Effector memory CD4-positive, alpha-beta T cell (primary cell): ENCODE measurements around the gene CYGB.
"Not testable (repeated sequence)": the region's sequence is repeated elsewhere in the genome, so short reads cannot be mapped to it uniquely, and the experiment has no call there.

Source experiments
- DNase-seq, 3 donors: peaks; one replicate each; pipeline ENCODE4 v3.0.0-alpha.2; 2020
- H3K27ac ChIP-seq: 2 replicates; pipeline ENCODE4 v1.7.0; 2013; ENCODE audit warnings: mild to moderate bottlenecking, low read length, moderate library complexity; ENCODE audit not compliant: insufficient read depth, poor library complexity, severe bottlenecking
- H3K27me3 ChIP-seq: replicated peaks from 2 replicates; pipeline ENCODE4 v1.7.0; 2013; ENCODE audit warnings: mild to moderate bottlenecking, low read length; ENCODE audit not compliant: insufficient read depth, control insufficient read depth, poor library complexity, severe bottlenecking
- H3K36me3 ChIP-seq: 2 replicates; pipeline ENCODE4 v1.7.0; 2013; ENCODE audit warnings: mild to moderate bottlenecking, low read length, moderate library complexity; ENCODE audit not compliant: control insufficient read depth, insufficient read depth
- H3K4me1 ChIP-seq: 2 replicates; pipeline ENCODE4 v1.7.0; 2013; ENCODE audit warnings: low read length, mild to moderate bottlenecking; ENCODE audit not compliant: control insufficient read depth, insufficient read depth, poor library complexity, severe bottlenecking
- H3K4me3 ChIP-seq: 2 replicates; pipeline ENCODE4 v1.7.0; 2013; ENCODE audit warnings: low read length, low read depth, mild to moderate bottlenecking; ENCODE audit not compliant: insufficient read depth, poor library complexity, severe bottlenecking
- H3K9me3 ChIP-seq: 2 replicates; pipeline ENCODE4 v1.7.0; 2013; ENCODE audit warnings: mild to moderate bottlenecking, low read length, moderate library complexity; ENCODE audit not compliant: control insufficient read depth

The CYGB gene

DNA sequence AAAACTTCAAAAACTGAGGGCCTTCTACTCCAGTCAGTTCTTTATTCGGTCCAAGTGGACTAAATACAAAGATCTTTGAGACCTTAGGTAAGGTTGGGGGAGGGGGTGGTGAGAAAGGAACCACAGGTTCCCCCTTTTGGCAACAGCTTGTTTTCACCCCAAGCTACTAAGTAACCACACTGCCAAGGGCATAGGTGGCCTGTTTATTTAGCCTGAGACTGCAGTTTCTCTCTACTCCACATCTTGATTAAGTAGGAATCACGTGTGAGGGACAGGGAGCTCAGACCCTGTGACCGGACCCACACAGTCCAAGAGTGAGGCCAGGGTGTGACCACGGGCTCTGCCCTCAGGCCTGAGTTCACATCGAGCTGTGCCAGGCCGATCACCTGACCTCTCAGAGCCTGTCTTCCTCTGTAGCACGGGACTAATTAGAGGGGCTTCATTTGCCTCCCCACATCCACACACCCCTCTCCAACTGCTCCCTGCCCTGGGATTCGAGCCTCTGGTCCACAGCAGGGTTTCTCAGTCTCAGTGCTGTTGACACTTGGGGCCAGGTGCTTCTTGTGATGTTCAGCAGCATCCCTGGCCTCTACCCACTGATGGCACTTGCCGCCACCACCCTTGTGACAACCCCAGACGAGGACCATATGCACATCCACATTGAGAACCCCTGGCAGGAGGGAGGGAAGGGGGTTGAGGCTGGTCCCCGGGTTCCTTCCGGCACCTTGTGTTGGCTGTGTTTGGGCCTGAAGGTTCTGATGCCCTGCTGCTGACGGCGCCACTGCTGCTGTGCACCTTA, 30.3 kb upstream of the CYGB start:
- DNase-seq, result no peak
- Histone ChIP-seq H3K4me1 (no peaks in the 10 kb centered on the region), H3K27ac (no peak overlapping the region), H3K36me3 (peaks cover 23% of the 10 kb centered on the region), H3K4me3 (no peak overlapping the region), H3K9me3 (no peaks in the 10 kb centered on the region), H3K27me3 (no peaks in the 10 kb centered on the region)

DNA sequence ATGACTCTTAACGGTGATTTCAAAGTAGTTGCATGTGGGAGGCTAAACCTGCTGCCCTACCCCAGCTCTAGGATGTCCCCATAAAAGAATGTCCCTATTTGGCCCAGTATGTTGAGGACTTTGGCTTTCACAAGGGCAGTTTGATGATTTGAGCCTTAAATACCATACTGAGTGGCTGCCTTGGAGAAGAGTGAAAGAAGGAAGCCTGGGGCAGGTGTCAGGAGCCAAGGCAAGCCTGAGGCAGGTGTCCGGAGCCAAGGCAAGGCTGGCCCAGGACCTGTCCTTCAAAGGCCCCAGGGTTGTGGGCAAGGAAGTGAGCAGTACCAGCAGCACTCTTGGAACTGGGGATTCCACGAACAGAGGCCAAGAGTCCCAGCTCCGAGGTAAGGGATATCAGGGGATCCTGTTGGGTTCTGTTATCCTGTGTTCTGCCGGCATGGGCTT, 29.5 kb upstream of the CYGB start:
- Histone ChIP-seq H3K27me3 (no peaks in the 10 kb centered on the region), H3K4me3 (no peak overlapping the region), H3K27ac (no peak overlapping the region), H3K9me3 (no peaks in the 10 kb centered on the region), H3K36me3 (peaks cover 24% of the 10 kb centered on the region), H3K4me1 (peaks cover 4% of the 10 kb centered on the region)
- no peak for DNase-seq

DNA sequence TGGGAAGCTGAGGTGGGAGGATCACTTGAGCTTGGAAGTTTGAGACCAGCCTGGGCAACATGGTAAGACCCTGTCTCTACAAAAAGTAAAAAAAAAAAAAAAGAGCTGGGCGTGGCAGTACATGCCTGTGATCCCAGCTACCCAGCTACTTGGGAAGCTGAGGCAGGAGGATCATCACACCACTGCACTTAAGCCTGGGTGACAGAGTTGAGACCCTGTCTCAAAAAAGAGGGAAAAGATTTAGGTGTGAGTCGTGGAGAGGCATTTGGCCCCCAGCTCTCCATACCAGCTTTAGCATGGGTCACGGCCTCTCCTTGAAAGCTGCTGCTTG, 29.1 kb upstream of the CYGB start:
- no peak overlapping the region for H3K27ac ChIP-seq
- no peaks in the 10 kb centered on the region for H3K27me3 ChIP-seq

DNA sequence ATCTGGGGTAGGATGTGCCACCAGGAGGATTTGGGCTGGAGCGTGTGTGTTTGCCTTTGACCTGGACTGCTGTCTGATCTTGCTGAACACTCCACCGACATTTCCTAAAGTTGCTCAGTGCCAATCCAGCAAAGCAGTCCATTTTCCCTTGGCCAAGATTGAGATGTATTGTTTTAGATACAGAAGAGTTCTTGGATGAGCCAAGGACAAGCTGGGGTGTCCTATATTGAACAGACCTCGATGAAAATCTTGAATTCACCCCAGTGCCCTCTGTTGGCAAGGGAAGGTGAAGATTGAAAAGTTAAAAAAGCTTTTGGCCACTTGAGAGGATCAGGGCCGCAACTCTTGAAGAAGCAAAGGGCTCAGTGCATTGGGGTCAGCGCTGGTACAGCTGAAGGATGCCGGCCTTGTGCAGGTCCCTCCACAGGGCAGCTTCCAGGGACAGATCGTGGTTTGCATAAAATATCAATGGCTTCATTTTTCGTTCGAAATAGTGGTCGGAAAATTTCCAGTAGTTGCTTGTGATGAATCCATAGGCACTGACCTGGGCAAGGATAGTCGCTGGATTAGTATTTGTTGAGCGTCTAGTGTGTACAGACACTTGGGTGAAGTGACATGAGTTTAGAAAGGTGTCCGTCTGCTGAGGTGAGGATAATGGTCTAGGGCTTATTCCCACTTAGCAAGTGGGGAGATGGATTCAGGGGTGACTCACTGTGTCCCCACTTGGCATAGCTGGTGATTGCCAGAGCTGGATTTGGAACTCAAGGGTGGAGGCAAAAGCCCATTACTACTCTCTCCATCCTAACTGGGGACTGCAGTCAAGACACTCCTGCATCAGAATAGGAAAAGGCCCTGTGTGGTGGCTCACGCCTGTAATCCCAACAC, 28.5 kb upstream of the CYGB start:
- Histone ChIP-seq H3K27ac (no peak overlapping the region), H3K27me3 (no peaks in the 10 kb centered on the region), H3K4me1 (peaks cover 14% of the 10 kb centered on the region), H3K9me3 (no peaks in the 10 kb centered on the region), H3K36me3 (peaks cover 33% of the 10 kb centered on the region), H3K4me3 (no peak overlapping the region)
- DNase-seq, result no peak

More for the DNA sequence above, 29.1 kb upstream of the CYGB start:
- DNase-seq, result no peak
- Histone ChIP-seq H3K4me1 (peaks cover 8% of the 10 kb centered on the region), H3K9me3 (no peaks in the 10 kb centered on the region), H3K36me3 (peaks cover 28% of the 10 kb centered on the region), H3K4me3 (no peak overlapping the region)

DNA sequence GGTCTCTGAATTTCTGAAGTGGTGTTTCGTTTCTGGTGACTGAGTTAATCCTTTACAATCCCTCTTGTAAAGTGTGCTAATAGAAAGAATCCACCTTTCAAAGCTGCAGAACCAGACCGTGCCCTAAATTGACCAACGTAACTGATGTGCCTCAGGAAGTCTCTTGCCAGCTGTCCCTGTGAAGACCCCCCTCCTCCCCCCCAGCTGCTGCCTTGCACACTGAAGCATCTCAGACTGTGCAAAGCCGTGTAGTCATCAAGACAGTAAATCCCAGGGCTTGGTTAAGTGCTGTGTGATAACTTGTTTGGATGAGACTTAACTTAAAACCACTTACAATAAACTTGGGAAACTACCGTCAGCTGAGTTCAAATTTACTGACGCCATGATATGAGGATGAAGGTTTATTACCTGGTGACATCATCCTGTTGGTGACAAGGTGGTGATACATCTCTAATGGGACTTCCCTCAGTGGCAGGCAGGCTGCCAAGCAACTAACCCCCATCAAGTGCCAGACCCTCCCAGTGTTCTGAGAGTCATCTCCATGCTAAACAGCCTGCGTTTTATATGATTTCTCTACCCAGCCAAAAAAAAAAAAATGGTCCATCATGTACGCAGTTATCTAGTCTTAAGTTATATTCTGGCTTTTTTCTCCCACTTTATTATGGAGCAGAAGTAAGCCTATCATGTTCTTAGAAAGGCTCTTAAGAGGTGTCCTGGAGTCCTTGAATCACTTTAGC, 27.6 kb upstream of the CYGB start:
- H3K4me1 ChIP-seq, result peaks cover 16% of the 10 kb centered on the region
- not testable (repeated sequence) for H3K27me3 ChIP-seq, H3K27ac ChIP-seq, H3K9me3 ChIP-seq, DNase-seq, H3K4me3 ChIP-seq
- H3K36me3 ChIP-seq, result peaks cover 33% of the 10 kb centered on the region

DNA sequence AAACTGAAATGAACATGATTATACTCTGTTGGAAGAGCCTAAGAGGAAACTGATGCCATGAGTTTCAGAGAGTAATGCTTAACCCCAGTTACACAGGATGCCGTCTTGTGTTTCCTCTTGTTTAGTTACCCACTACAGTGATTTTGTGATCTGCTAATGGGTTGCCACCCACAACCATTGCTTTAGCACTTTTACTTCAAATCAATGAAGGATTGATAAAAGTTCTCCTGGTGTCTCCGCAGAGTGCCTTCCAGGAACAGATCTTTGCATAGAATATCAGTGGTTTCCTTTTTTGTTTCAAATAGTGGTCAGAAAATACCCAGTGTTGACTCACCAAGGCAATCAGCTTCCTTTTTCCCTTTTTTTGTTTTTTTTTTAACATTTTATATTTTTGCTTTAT, 25.9 kb upstream of the CYGB start:
- not testable (repeated sequence) for DNase-seq, H3K9me3 ChIP-seq, H3K27ac ChIP-seq, H3K27me3 ChIP-seq, H3K4me3 ChIP-seq
- Histone ChIP-seq H3K36me3 (peaks cover 33% of the 10 kb centered on the region), H3K4me1 (peaks cover 31% of the 10 kb centered on the region)

DNA sequence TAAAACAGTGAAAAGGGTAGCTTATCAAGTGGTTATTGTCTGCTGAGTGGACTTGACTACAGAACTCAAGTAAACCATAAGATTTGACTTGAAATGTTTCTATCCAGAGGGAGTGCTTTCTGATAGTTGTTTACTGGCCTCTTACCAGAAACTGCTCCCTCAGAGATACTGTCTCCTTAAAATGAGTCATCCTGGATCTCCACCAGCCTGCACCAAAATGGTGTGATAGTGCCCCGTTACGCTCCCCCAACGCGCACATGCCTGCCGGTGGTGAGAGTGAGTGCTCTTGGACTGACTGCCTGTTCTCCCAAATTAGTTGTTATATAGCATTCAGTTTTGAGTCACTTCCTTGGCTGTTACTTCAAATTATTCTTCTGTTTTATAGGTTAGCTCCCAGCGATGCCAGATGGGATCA, 25.2 kb upstream of the CYGB start:
- no peaks in the 10 kb centered on the region for H3K9me3 ChIP-seq
- H3K4me3 ChIP-seq, result no peak overlapping the region
- peaks cover 33% of the 10 kb centered on the region for H3K36me3 ChIP-seq
- no peaks in the 10 kb centered on the region for H3K27me3 ChIP-seq
- peaks cover 34% of the 10 kb centered on the region for H3K4me1 ChIP-seq
- H3K27ac ChIP-seq, result peak overlapping the region; percentile 21
- DNase-seq, result no peak

DNA sequence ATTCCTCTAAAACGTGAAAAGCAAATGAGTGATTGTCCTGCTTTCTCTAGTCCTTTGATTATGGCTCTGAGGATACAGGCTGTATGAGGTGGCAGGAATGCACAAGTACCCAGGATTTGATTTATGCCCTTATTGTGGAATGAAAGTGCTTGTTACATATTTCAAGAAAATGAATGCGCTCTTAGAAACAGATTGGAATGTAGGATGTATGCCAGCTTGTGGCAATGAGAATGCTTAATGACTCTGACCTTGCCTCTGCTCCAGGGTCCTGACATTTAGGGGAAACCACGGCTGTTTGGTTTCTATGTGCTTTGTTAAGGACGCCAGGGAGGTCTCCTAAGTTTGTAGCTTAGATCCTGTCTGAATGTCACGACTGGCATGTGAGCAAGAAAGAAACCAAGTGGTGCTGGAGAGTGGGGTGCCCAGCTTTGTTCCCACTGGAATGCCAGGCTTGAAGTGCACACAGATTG, 24.3 kb upstream of the CYGB start:
- Histone ChIP-seq H3K27me3 (no peaks in the 10 kb centered on the region), H3K27ac (peak overlapping the region; percentile 70), H3K4me3 (no peak overlapping the region), H3K9me3 (no peaks in the 10 kb centered on the region), H3K36me3 (peaks cover 33% of the 10 kb centered on the region), H3K4me1 (peaks cover 35% of the 10 kb centered on the region)
- no peak for DNase-seq

DNA sequence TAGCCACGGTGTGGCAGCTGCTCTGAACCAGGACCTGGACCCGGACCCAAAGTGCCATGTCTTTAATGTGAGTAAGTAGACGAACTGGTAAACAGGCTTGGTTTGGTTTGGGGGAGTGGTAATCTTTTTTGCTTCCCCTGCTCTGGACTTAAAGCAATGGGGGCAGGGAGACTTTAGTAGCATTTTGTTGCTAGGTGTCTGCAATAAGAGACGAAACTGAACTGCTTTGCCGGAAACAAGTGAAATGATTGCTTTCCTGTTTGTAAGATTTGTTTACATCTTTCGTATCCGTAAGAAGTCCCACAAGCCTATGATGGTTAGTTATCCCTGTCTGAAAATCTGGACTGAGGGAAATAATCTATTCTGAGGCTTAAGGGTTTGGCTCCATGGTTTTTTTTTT, 23.8 kb upstream of the CYGB start:
- H3K4me3 ChIP-seq, result no peak overlapping the region

More for the DNA sequence above, 23.8 kb upstream of the CYGB start:
- no peaks in the 10 kb centered on the region for H3K9me3 ChIP-seq
- peak overlapping the region; percentile 70 for H3K27ac ChIP-seq
- H3K36me3 ChIP-seq, result peaks cover 28% of the 10 kb centered on the region
- H3K27me3 ChIP-seq, result no peaks in the 10 kb centered on the region
- H3K4me1 ChIP-seq, result peaks cover 39% of the 10 kb centered on the region
- peak in 1 of 3 donors; percentile 28 for DNase-seq
